Activated B cell treated with CpG ODN at 0.5 μM for 24 hours (primary cell): ENCODE data around the gene OR52B4. TPM values are rescaled to one million over a fixed set of nuclear protein-coding genes. Genes with fewer than 3 reads are reported as not detected.
"Not testable (repeated sequence)": the region's sequence is repeated elsewhere in the genome, so short reads cannot be mapped to it uniquely, and the experiment has no call there.

ENCODE experiments used
- ATAC-seq: fragments of 200-7000 bp; cut with Tn5 transposase; one replicate; pipeline ENCODE4 v1.10.0; 2021; ENCODE audit warnings: low read depth, mild to moderate bottlenecking, moderate library complexity
- CTCF ChIA-PET: fragments of 350-600 bp; sonication (Branson Sonifier 250); formaldehyde crosslinking; loops from one replicate; lab custom pipeline; 2021; ENCODE audit warnings: antibody characterized with exemption; lab: Charles Lee
- POLR2A ChIA-PET: fragments of 350-600 bp; sonication (Branson Sonifier 250); formaldehyde crosslinking; loops from one replicate; lab custom pipeline; 2021; ENCODE audit warnings: antibody characterized with exemption; lab: Charles Lee
- DNase-seq: peaks from one replicate; pipeline ENCODE4 v3.0.0; 2022
- H3K27ac Mint-ChIP-seq: one replicate; pipeline ENCODE4 v1.8.0; 2020; ENCODE audit warnings: mixed read lengths
- H3K27me3 Mint-ChIP-seq: one replicate; pipeline ENCODE4 v1.8.0; 2021; ENCODE audit warnings: mixed read lengths
- H3K36me3 Mint-ChIP-seq: one replicate; pipeline ENCODE4 v1.8.0; 2021; ENCODE audit warnings: low read depth, mixed read lengths
- H3K4me1 Mint-ChIP-seq: one replicate; pipeline ENCODE4 v1.8.0; 2021; ENCODE audit warnings: mixed read lengths
- H3K4me3 Mint-ChIP-seq: one replicate; pipeline ENCODE4 v1.8.0; 2020; ENCODE audit warnings: mild to moderate bottlenecking, mixed read lengths
- H3K9me3 Mint-ChIP-seq: one replicate; pipeline ENCODE4 v1.8.0; 2020; ENCODE audit warnings: mixed read lengths
- CTCF ChIP-seq: fragments of 200-600 bp; IDR thresholded peaks from one replicate; pipeline ENCODE4 v1.8.0; 2022; ENCODE audit warnings: antibody characterized with exemption, mild to moderate bottlenecking
- intact Hi-C: fragments of 100-400 bp; cut with micrococcal nuclease; formaldehyde crosslinking; loops from one replicate; pipeline ENCODE4 v1.15.1; 2024
- total RNA-seq: library from RNA; stranded (reverse); gene quantifications from 2 replicates; pipeline ENCODE4 v1.2.3, GENCODE V29; 2022

OR52B4 gene
- not detected in 2 replicates for total RNA-seq

DNA sequence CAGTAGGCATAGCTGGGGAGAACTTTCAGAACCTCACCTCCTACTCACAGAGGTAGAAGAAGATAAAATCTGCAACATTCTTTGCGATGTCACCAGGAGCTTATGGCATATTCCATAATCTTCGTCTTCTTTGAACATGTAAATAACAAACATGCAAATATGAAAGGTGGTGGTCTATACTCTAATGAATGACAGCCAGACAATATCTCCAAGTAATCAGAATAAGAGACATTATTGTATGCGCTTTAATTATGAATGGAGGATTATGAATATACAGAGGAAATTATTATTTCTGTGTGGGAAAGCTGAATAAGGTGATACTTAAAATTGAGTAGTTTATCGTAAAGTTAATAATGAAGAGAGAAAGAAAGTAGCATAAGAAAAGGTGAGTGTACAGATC lies at the start of gene OR52B4:
OR52B4 (minus strand) TSS at position 101 of the 400 bp plus-strand sequence; CDS start at position 10, 91 bp downstream.
- Mint-ChIP-seq H3K4me3 (no peak within 1 kb of the TSS), H3K9me3 (peaks cover 4% of the 10 kb centered on the region), H3K27ac (no peak within 1 kb of the TSS), H3K36me3 (no peaks in the 10 kb centered on the region), H3K4me1 (no peaks in the 10 kb centered on the region), H3K27me3 (peaks cover 7% of the 10 kb centered on the region)
- ChIA-PET CTCF (no interaction called here), POLR2A (no interaction called here)
- TF ChIP-seq CTCF = no peak
- intact Hi-C loops = no loop called here
- DNase-seq (no peak), ATAC-seq (no peak)

DNA sequence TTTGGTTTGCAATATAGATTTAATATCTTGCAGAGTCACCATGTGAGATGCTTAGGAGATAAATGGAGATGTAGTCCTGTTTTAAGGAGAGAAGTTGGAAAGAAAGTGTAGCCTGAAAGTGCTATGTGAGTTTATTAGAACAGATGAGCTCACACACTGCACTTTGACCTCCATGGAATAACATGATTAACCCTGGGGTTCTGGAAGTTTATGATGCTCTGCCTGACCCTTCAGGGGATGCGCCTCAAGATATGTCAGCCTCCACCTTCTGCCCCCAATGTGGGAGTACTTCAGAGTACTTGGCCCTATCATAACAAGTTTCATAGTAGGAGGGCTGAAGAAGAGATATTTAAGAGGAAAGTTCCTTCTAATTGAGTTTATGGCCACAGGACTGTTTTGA lies 48.6 kb upstream of the OR52B4 start:
- Mint-ChIP-seq H3K4me3 (no peak overlapping the region), H3K27ac (no peak overlapping the region), H3K9me3 (no peaks in the 10 kb centered on the region), H3K36me3 (no peaks in the 10 kb centered on the region), H3K4me1 (no peaks in the 10 kb centered on the region), H3K27me3 (peaks cover 19% of the 10 kb centered on the region)
- intact Hi-C loops = no loop called here
- no peak for DNase-seq
- ATAC-seq = no peak
- ChIA-PET CTCF (no interaction called here), POLR2A (no interaction called here)
- TF ChIP-seq CTCF = no peak

- Mint-ChIP-seq H3K27ac (no peak overlapping the region), H3K4me1 (no peaks in the 10 kb centered on the region), H3K27me3 (peaks cover 20% of the 10 kb centered on the region), H3K9me3 (no peaks in the 10 kb centered on the region), H3K36me3 (no peaks in the 10 kb centered on the region), H3K4me3 (no peak overlapping the region)
- DNase-seq (no peak), ATAC-seq (no peak)
- intact Hi-C loops = no loop called here
- ChIA-PET POLR2A (no interaction called here), CTCF (no interaction called here)
- no peak for TF ChIP-seq CTCF
Observed at GRCh38 chr11:4416306-4416705, 48.1 kb upstream of the OR52B4 start.

- POLR2A ChIA-PET, H3K4me1 Mint-ChIP-seq, H3K4me3 Mint-ChIP-seq, DNase-seq, CTCF ChIA-PET, H3K27ac Mint-ChIP-seq, intact Hi-C loops, ATAC-seq, H3K9me3 Mint-ChIP-seq, H3K36me3 Mint-ChIP-seq: not testable (repeated sequence)
- peaks cover 32% of the 10 kb centered on the region for H3K27me3 Mint-ChIP-seq
Observed at GRCh38 chr11:4406206-4406605, 38.0 kb upstream of the OR52B4 start.

DNA sequence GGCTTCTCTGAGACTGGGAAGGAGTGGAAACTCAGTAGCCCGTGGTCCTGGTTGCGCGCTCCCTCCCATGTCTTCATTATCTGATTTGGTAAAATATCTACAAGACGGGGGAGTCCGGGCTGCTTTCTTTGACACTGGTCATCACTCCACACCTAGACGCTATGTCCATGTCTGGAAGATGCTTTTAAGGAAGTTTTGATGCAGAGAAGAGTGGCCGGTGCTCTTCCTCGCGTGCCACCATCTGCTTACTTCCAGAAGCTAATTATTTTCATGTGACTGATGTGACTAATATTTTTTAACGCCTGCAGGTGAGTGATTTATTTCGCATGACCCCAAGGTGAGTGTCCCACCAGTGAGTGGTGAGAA lies 25.7 kb upstream of the OR52B4 start:
- ATAC-seq (no peak), DNase-seq (no peak)
- Mint-ChIP-seq H3K4me3 (peak overlapping the region; percentile 95), H3K9me3 (peaks cover 3% of the 10 kb centered on the region), H3K4me1 (peaks cover 32% of the 10 kb centered on the region), H3K27ac (peak overlapping the region; percentile 90), H3K36me3 (peaks cover 31% of the 10 kb centered on the region), H3K27me3 (peaks cover 13% of the 10 kb centered on the region)
- ChIA-PET POLR2A (no interaction called here), CTCF (no interaction called here)
- TF ChIP-seq CTCF = no peak
- intact Hi-C loops = loop anchor here (1.0 kb wide), 1 partner anchor 214 kb away; the partner anchor contains the start of gene TRIM68
